Natural killer cell (primary cell): ENCODE results near the gene RNF212B. TPM values are rescaled to one million over a fixed set of nuclear protein-coding genes. Genes with fewer than 3 reads are reported as not detected.
A peak's percentile ranks its signal among the peaks of the same experiment; 100 is the strongest.

Experiments used
- ATAC-seq, 3 donors: fragments of 150-1000 bp in 2 of 3; fragments of 200-7000 bp in 1 of 3; cut with Tn5 transposase; 1 replicate in 1 of 3; 2 replicates in 2 of 3; pipeline ENCODE4 v1.10.0; 2021; ENCODE audit warnings: mild to moderate bottlenecking in 2 of 3, moderate library complexity in 2 of 3
- DNase-seq, 2 donors: peaks; one replicate each; pipeline versions ENCODE4 v3.0.0 to v3.0.0-alpha.2; 2013 to 2021; ENCODE audit warnings: mixed read lengths in 1 of 2
- H3K27ac ChIP-seq: one replicate; pipeline ENCODE4 v1.5.1; 2013; ENCODE audit warnings: mild to moderate bottlenecking, low read length
- H3K27me3 ChIP-seq: one replicate; pipeline ENCODE4 v1.6.1; 2013; ENCODE audit warnings: low read length; ENCODE audit not compliant: control insufficient read depth, insufficient read depth
- H3K36me3 ChIP-seq: one replicate; pipeline ENCODE4 v1.6.1; 2013; ENCODE audit warnings: low read length; ENCODE audit not compliant: control insufficient read depth, insufficient read depth
- H3K4me1 ChIP-seq: one replicate; pipeline ENCODE4 v1.6.1; 2013; ENCODE audit warnings: low read length; ENCODE audit not compliant: control insufficient read depth, insufficient read depth
- H3K4me3 ChIP-seq: one replicate; pipeline ENCODE4 v1.5.1; 2013; ENCODE audit warnings: low read length
- H3K9me3 ChIP-seq: one replicate; pipeline ENCODE4 v1.6.1; 2013; ENCODE audit warnings: low read length; ENCODE audit not compliant: control insufficient read depth, insufficient read depth
- H3K27ac Mint-ChIP-seq, 2 donors: one replicate each; pipeline ENCODE4 v1.8.0; 2022; ENCODE audit warnings: mild to moderate bottlenecking in 2 of 2, mixed read lengths in 2 of 2, moderate library complexity in 1 of 2
- H3K27me3 Mint-ChIP-seq, 2 donors: one replicate each; pipeline ENCODE4 v1.8.0; 2022; ENCODE audit warnings: low read depth in 2 of 2, mixed read lengths in 2 of 2
- H3K36me3 Mint-ChIP-seq: one replicate; pipeline ENCODE4 v1.8.0; 2022; ENCODE audit warnings: mixed read lengths
- H3K4me1 Mint-ChIP-seq, 2 donors: one replicate each; pipeline ENCODE4 v1.8.0; 2022; ENCODE audit warnings: mixed read lengths in 2 of 2
- H3K4me3 Mint-ChIP-seq: one replicate; pipeline ENCODE4 v1.8.0; 2022; ENCODE audit warnings: mild to moderate bottlenecking, moderate library complexity, mixed read lengths
- H3K9me3 Mint-ChIP-seq, 2 donors: one replicate each; pipeline ENCODE4 v1.8.0; 2022; ENCODE audit warnings: mixed read lengths in 2 of 2
- WGBS: methylation state at CpG from one replicate; pipeline ENCODE4 v1.1.7; 2013; ENCODE audit warnings: missing lambda C conversion rate; ENCODE audit not compliant: insufficient coverage; 5-methylcytosine and 5-hydroxymethylcytosine counted together
- intact Hi-C: fragments of 100-400 bp; cut with micrococcal nuclease; formaldehyde crosslinking; loops from one replicate; pipeline ENCODE4 v1.14.2; 2022
- total RNA-seq, 4 donors: library from RNA; stranded (reverse); fragments of 120-200 nt in 1 of 4; gene quantifications; one replicate each; pipeline versions ENCODE4 v1.2.3 to v1.2.4, GENCODE V29; 2013 to 2022
- TF ChIP-seq, protein P1 (sequence below): fragments of 200-600 bp; IDR thresholded peaks from one replicate; pipeline ENCODE4 v1.8.0; 2022; ENCODE audit warnings: antibody characterized with exemption

Gene RNF212B
- total RNA-seq, 3 donors from 2014 or later (not counting 1 experiment from before 2014, with no cell fraction given) = not detected

DNA sequence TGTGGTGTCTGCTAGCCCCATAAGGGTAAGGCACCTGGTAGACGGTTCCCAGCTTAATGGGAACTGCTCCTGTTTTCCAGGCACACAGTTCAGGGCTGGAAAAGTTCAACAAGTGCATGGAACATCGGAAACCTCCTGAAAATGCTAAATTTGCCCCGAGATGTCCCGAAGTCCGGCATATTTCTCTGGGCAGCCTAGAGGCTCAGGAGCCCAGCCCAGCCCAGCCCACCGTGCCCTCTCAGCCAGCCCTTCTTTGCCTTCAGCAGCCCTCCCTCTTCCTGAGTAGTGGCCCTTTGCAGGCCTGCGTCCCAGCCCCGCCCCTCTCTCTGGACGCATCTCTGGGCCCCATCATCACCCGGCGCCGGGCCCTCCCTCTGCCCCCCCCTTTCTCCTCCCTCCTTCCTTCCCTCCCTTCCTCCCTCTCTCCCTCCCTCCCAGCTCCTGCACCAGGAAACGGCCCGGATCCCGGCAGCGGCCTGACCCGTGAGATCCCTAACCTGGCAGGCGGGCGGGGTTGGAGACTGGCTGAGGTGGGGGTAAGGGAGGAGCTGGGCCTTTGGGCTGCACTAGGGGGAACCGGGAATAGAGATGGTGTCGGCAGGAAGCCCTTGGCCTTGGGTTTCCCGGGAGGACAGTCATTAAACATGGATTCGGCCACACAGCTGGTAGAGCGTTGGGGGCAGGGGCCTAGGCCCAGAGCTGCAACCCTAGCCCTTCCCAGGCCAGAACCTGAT lies 68.8 kb downstream of the RNF212B start, which contains the start of gene BCL2L2:
TSS of gene BCL2L2 (plus strand) at position 422 of the 734 bp plus-strand sequence. CDS start 935 bp downstream, outside the sequence.
- Mint-ChIP-seq H3K36me3 (no peaks in the 10 kb centered on the region), H3K27me3 (no peaks in the 10 kb centered on the region), H3K4me3 (peak within 1 kb of the TSS; percentile 90), H3K27ac (peak within 1 kb of the TSS; percentile 91 to 94), H3K4me1 (peaks cover 21 to 50% of the 10 kb centered on the region in 2 donors), H3K9me3 (no peaks in the 10 kb centered on the region)
- intact Hi-C loops = loop anchor here (10.0 kb wide), 1 partner anchor 212 kb away; the partner anchor contains the start of genes ACIN1 and C14orf119
- peak; percentile 29 to 46 (median 35) for ATAC-seq
- DNase-seq = peak in 1 of 2 donors; percentile 57
- no peaks in the 10 kb centered on the region for H3K36me3 ChIP-seq
- H3K27ac ChIP-seq = peak within 1 kb of the TSS; percentile 82
- peaks cover 35% of the 10 kb centered on the region for H3K4me1 ChIP-seq
- no peaks in the 10 kb centered on the region for H3K9me3 ChIP-seq
- H3K27me3 ChIP-seq = no peaks in the 10 kb centered on the region
- TF ChIP-seq, protein P1, sequence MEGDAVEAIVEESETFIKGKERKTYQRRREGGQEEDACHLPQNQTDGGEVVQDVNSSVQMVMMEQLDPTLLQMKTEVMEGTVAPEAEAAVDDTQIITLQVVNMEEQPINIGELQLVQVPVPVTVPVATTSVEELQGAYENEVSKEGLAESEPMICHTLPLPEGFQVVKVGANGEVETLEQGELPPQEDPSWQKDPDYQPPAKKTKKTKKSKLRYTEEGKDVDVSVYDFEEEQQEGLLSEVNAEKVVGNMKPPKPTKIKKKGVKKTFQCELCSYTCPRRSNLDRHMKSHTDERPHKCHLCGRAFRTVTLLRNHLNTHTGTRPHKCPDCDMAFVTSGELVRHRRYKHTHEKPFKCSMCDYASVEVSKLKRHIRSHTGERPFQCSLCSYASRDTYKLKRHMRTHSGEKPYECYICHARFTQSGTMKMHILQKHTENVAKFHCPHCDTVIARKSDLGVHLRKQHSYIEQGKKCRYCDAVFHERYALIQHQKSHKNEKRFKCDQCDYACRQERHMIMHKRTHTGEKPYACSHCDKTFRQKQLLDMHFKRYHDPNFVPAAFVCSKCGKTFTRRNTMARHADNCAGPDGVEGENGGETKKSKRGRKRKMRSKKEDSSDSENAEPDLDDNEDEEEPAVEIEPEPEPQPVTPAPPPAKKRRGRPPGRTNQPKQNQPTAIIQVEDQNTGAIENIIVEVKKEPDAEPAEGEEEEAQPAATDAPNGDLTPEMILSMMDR = no peak
- peak within 1 kb of the TSS; percentile 49 for H3K4me3 ChIP-seq
- 6% methylated on average over 24 of the region's 24 CpGs for WGBS

DNA sequence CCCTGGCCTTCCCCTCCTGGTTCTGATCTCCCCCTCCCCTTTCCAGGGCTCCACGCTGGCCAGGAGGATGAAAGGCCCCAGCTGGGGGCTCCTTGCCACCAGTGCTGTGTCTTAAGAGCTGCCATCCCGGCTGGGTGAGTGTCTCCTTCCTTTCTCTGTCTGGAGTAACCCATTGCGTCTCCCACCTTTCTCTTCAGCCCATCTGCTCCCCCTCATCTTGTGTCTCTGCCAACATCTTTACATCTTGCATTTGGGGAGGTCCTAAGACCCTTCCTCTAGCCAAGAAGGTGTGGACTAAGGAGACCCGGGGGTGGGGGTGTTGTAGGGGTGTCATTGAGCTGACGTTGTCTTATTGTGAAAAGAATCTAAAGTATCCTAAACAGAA lies 69.4 kb downstream of the RNF212B start:
- peaks cover 21 to 47% of the 10 kb centered on the region in 2 donors for H3K4me1 Mint-ChIP-seq
- no peaks in the 10 kb centered on the region for H3K9me3 ChIP-seq
- 33% methylated on average over 3 of the region's 5 CpGs for WGBS
- no peaks in the 10 kb centered on the region for H3K36me3 ChIP-seq
- H3K4me3 ChIP-seq = peak overlapping the region; percentile 49
- H3K27me3 ChIP-seq = no peaks in the 10 kb centered on the region
- H3K27ac ChIP-seq = peak overlapping the region; percentile 82
- ATAC-seq = no peak
- H3K36me3 Mint-ChIP-seq = no peaks in the 10 kb centered on the region
- DNase-seq = no peak
- no peaks in the 10 kb centered on the region for H3K27me3 Mint-ChIP-seq
- H3K4me1 ChIP-seq = peaks cover 35% of the 10 kb centered on the region
- H3K27ac Mint-ChIP-seq = peak overlapping the region; percentile 91 to 94
- intact Hi-C loops = loop anchor here (10.0 kb wide), 1 partner anchor 212 kb away; the partner anchor contains the start of genes ACIN1 and C14orf119
- H3K4me3 Mint-ChIP-seq = peak overlapping the region; percentile 90
- TF ChIP-seq, protein P1 = no peak
- no peaks in the 10 kb centered on the region for H3K9me3 Mint-ChIP-seq

DNA sequence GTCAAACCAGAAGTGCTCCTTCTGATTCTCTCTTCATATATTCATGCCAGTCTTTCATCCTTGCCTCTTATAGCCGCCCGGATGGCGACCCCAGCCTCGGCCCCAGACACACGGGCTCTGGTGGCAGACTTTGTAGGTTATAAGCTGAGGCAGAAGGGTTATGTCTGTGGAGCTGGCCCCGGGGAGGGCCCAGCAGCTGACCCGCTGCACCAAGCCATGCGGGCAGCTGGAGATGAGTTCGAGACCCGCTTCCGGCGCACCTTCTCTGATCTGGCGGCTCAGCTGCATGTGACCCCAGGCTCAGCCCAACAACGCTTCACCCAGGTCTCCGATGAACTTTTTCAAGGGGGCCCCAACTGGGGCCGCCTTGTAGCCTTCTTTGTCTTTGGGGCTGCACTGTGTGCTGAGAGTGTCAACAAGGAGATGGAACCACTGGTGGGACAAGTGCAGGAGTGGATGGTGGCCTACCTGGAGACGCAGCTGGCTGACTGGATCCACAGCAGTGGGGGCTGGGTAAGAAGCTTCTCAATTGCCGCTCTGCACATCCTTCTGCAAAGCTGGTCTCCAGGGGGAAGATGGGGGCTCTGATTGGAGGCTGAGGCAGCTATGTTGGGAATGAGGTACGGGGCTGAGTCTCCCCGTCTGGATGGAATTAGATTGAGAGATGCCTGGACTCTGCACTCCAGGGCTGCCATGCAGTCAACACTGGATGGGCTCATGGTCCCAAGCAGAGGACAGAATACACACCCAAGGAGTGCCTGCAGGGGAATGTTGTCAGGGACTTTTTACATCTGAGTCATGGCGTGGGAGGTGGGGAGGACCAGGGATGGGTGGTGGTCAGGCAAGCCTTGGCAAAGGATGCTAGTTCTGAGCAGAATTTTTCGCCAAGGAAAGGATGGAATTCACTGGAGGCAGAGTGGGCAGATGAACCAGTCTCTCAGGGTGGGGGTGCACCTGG lies 70.2 kb downstream of the RNF212B start:
- 92% methylated on average over 21 of the region's 22 CpGs for WGBS
- TF ChIP-seq, protein P1 = no peak

More for the DNA sequence above, 70.2 kb downstream of the RNF212B start:
- Mint-ChIP-seq H3K27me3 (no peaks in the 10 kb centered on the region), H3K4me3 (peak overlapping the region; percentile 90), H3K9me3 (no peaks in the 10 kb centered on the region), H3K27ac (peak overlapping the region; percentile 91 to 94), H3K36me3 (no peaks in the 10 kb centered on the region), H3K4me1 (peaks cover 21 to 41% of the 10 kb centered on the region in 2 donors)
- Histone ChIP-seq H3K9me3 (no peaks in the 10 kb centered on the region), H3K4me3 (no peak overlapping the region), H3K27me3 (no peaks in the 10 kb centered on the region), H3K4me1 (peaks cover 29% of the 10 kb centered on the region), H3K27ac (peak overlapping the region; percentile 82), H3K36me3 (no peaks in the 10 kb centered on the region)
- ATAC-seq (no peak), DNase-seq (no peak)
- intact Hi-C loops = loop anchor here (10.0 kb wide), 1 partner anchor 213 kb away; the partner anchor contains the start of genes ACIN1 and C14orf119
